NK-92 (cell line): ENCODE measurements around the gene DCTN4.
"Not testable (repeated sequence)": the region's sequence is repeated elsewhere in the genome, so short reads cannot be mapped to it uniquely, and the experiment has no call there.

Experiments
- DNase-seq: peaks from one replicate; lab custom pipeline; 2025; ENCODE audit not compliant: unreplicated experiment; lab: John Stamatoyannopoulos, UW

Gene DCTN4

DNA sequence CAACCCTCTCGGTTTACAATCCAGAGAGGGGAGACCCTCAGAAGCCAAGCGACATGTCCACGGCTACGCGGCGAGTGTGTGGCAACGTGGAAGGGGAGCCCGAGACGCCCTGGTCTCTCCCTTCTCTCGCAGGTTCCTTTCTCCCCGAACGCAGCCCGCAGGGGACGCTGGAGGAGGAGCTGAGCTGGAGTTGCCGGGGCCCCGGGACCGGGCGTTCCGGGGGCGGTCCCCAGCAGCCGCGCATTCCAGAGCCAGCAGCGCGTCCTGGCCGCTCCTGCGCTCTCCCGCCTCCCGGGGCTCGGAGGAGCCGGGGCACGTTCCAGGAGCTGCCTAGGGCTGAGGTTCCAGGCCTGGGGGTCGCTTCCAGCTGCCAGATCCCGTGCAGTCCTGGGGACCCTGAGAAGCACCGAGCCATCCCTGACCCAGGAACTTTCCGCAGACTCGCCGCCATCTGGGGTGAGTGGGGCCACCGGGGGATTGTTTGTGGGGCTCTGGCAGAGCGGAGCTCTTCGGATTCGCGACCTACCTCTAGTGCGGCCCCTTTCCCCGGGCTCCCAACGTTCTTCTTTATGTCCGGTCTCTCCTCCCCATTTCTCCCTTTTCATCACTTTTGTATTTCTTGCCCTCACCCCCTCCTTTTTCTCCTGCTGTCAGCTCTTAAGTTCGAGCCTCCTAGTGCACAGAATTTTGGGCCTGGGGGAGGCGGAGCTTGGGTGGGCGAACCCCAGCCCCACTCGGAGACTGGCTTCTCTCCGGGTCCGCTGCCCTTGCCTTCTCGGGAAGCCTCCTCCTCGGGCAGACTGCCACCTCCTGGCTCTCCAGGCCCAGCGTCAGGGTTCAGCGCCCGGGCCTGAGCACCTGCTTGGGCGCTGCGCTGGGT is 19.9 kb upstream of the DCTN4 start, which contains the start of gene SMIM3:
Gene SMIM3 (plus strand): TSS at position 241 of the 880 bp plus-strand sequence. CDS start 16,684 bp downstream, outside the sequence.
- DNase-seq, result no peak

DNA sequence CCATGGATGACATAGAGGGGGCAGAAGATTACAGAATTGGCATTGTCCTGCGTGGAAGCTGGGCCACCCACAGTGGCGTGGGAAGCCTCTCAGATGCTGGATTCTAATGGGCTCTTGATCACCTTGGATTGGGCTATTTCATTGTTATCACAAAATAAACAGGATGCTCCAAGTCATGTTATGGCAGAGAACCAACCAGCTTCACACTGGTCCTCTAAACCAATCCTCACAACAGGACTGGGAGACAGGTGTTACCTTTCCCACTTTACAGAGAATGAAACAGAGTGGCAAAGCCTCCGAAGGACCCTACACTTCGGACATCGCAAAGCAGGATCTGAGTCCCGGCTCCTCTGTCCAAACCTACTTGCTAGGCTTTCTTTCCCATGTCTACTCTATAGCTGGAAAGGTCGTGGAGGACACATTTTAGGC is 19.3 kb upstream of the DCTN4 start:
- DNase-seq, result no peak

DNA sequence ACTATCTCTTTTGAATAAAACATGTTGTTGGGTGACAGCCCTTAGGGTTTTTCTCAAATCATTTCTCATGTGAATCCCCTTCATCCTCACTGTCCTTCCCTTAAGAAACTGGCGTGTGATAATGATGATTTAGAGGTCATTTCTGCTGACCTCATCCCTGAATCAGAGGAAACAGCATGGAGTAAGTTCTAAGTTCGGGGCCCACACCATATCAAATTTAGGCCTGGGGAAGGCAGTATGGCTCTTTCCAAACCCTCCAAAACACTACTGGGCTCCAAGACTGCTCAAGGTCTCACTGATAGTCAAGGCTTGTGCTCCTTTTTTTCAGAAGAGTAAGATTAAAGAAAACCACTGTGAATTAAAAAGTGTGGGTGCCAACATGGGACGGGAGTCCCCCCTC is 18.9 kb upstream of the DCTN4 start:
- DNase-seq, result no peak

DNA sequence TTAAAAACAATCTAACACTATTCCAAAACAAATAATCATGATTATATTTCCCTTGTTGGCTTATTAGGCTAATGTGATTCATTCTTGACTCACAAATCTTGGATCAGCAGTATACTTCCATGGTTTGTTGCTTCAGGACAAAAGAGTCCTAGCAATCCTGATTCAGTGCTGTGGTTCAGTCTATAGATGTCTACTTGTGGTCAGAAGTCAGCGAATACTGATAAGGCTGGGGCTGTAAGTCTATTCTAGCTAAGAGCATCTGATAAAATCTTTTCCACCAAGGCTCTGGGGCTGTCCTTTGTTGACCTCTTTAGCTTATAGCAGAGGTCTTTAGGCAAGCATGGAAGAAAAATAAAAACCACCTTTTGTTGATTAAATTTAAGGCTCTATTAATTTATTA is 15.3 kb upstream of the DCTN4 start:
- DNase-seq, result no peak

DNA sequence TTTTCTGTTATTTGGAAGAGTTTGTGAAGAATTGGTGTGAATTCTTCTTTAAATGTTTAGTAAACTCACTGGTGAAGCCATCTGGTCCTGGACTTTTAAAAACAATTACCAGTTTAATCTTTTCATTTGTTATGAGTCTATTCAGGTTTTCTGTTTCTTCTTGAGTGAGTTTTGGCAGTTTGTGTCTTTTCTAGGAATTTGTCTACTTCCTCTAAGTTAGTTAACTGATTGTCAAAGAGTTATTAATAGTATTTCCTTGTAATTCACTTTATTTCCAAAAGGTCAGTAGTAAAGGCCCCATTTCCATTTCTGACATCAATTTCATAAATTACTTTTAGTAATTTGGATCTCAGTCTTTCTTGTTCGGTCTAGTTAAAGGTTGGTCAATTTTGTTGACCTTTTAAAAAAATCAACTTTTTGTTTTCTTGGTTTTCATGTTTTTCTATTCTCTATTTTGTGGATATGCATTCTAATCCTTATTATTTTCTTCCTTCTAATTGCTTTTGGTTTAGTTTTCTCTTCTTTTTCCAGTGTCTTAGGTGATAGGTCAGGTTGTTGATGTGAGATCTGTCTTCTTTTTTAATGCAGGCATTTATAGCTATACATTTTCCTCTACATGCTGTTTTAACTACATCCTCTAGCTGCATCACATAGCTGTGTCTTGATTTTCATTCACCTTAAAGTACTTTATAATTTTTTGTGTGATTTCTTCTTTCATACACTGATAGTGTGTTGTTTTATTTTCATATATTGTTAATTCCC is 12.4 kb upstream of the DCTN4 start:
- no peak for DNase-seq

DNA sequence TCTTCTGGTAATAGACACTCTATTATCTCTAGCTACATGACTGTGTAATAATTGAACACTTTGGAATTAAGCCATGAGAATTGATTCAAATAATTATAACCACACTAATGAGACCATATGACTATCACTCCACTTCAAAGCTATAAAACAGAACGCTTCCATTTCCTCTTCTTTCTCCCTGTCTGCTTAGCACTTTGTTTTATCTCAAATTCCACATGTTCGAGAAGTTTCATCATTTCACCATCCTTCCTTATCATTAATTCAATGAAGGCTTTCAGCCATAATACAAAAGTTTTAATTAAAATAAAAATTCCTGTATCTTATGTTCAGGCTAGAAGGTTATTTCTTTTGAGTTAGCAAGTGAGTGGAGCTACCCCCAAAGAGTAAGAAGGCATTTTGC is 7.4 kb upstream of the DCTN4 start:
- no peak for DNase-seq

DNA sequence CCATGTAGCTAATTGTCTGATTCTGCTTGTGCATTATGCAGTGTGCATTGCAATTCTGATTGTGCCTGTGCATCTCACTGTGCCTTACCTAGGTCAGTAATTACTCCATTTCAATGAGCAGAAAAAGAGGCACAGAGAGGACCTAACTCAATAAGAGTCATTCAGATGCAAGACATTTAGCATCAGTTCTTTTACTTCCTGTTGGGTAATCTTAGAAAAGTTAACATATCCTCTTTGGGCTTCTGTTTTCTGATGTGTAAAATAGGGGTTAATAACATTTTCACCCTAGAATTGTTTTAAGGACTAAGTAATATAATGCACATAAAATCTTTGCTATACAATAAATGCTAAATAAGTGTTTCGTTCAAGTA is 7.0 kb upstream of the DCTN4 start:
- DNase-seq, result no peak

DNA sequence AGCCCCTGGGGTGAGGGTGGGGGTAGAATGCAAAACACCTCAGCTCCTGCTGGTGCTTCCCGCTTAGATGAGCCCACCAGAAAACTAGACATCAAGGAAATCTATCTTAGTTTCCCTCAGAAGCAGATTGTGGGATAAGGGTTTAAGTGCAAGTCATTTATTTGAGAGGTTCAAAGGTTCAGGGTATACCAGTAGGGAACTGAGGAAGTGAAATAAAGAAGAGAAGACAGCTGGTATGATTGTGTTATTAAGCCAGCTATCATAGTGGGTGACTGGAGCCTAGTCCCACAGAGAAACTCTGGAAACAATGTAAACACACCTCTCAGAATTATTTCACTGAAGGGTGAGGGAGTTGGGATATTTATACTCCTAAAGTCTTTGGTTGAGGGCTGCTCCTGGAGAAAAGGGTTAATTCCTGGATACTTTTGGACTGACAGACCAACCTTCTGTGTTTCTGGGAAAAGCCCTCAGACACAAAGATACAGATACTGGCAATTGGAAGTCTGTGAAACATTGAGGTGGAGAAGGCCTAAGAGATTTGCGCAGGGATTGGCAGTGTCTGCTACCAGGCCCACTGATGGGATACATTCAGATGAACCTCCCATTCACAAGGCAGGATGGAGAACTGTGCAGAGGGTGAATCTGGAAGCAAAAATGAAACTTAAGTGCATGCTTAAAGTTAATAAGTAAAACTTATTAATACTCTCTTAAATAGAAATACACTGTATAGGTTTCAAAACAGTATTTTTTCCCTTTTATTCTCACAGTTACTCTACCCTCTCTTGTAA is 6.4 kb upstream of the DCTN4 start:
- DNase-seq, result no peak

DNA sequence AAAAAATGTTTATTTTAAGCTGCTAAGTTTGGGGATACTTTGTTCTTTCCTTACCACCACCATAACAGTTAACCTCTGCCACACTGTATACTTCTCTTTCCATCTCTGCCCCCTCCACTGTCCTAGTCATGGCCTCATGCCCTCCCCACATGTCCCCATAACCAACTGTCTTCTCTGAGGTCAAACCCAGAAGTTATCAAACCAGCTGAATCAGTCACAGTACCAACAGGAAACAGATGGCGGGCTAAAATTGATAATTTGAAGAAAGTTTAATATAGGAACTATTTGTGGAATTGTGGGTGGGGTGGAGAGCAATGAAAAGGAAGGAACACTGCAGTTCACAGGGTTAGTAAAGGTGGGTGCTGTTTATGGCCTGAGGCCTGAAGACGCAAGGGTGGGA is 5.7 kb upstream of the DCTN4 start:
- DNase-seq, result no peak

DNA sequence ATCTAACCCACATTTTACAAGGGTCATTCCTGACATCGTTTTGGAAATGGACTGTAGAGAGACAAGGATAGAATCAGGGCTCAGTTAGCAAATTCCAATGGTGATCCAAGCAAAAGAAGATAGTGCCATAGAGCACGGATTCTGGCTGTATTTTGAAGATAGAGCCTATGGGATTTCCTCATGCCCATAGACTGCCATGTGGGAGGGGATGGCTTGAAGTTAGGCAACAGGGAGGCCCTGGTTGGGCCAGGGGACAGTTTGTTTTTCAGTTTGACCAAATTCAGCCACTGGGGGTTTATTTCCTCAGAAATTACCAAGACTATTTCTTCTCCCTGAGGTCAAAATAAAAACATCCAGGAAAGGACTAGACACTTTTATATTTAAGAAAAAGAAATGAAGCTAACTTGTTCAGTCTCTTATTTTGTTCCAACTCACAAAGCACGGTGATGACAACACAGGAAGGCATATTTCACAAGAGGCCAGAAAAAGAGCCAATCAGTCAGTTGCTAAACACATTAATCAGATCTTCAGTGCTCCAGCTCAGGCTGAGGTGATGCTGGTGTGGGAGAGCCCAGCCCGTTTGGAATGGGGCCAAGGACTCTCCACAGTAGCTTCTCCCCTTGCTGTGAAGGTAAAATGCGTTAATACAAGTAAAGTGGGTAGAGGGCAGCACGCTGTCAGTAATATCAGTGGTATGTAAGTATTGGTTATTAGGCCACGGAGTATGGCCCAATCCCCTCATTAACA is 4.4 kb upstream of the DCTN4 start:
- no peak for DNase-seq

DNA sequence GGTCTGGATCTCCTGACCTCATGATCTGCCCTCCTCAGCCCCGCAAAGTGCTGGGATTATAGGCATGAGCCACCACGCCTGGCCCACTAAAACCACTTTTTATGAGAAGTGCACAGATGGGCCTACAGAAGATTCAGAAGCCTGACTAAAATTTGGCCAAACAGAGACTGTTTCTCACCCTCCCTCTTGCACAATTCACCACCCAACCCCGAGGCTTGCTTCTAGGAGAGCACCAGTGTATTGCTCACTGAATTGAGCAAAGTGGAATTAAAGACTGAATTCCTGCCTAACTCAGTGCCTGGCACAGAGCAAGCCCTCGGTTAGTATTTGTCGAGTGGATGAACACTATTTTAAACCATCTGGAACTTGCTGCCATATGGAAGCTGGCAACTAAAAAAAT is 3.4 kb upstream of the DCTN4 start:
- no peak for DNase-seq

DNA sequence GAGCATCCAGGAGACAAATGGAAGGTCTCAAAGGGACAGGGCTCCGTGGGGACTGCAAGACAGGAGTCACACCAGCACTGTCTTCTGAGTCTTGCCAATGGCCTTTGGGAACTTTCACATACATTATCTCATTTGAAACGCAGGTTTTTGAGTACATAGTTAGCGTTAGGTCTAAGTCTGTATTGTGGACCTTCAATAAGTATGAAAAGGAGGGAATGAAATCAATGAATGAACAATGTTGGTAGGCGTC is 442 bp upstream of the DCTN4 start:
- DNase-seq, result no peak

DNA sequence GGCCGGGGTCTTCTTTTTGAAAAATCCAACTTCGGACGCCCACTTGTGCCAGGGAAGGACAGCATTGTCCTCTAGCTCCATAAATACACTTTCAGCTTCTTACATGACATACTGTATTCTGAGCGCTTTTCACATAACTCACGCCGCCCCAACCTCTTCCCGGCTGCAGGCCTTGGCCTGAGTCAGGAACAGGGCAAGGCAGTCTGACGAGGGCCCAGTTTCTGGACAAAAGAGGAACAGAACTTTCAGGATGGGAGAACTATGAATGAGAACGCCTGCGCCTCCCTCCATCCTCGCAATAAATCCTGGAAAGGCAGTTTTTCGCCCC is 650 bp downstream of the DCTN4 start:
- DNase-seq, result no peak

DNA sequence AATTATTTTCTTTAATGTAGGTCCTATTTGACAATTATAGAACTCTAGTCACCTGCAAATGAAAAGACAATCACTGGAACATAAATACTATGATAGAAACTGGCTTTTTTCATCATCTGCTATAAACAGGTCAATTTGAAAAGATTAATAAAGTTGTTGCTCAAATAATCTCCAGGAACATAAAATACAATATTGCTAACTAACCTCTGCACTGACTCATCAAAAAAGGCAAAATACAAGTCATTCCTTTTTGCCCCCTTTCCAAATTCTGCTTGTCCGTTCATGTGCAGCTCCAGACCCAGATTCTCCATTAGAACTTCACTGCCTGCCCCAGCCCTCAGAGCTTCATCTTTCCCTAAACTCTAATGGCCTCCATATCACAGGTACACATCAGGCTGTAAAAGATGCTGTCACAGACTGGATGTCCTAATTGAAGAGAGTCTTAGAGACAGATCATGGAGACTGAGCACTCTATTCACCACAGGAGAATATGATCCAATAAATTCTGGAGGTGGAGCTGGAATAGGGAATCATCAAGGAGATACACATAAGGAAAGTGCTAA is 1.6 kb downstream of the DCTN4 start:
- DNase-seq, result no peak

DNA sequence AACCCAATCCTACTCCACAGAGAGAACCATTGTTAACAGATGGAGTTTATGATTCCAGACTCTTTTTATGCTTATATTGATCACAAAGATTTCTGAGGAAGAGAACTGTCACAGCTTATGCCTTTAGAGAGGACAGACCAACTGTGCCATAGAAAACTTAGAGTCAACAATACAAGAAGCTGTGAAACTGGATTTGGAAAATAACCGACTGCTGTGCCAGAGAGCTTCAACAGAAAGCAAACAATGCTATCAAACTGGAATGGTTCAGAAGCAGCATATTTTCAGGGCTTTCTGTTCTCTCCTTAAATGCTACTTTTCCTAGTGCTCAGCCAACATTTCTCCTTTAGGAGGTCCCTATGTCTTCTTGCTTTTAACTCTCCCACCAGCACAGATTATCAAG is 5.0 kb downstream of the DCTN4 start:
- DNase-seq, result no peak

DNA sequence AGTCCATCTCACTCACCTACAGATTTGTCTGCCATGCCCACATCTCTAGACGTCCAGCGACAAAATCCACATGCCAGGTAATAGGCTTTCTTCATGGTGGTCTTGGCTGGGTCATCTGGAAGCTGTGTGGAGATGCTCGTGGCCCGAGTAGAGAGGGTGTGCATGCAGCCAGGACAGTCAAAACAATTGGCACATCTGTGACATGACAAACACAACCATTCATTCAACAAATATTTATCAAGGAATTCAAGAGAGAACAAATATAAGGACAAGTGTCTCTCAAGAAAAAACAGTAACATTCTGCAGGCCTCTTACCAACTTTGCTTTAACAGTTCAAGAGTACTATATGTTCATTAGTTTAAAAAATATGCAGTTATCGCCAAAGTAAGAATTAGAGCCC is 5.4 kb downstream of the DCTN4 start:
- no peak for DNase-seq

DNA sequence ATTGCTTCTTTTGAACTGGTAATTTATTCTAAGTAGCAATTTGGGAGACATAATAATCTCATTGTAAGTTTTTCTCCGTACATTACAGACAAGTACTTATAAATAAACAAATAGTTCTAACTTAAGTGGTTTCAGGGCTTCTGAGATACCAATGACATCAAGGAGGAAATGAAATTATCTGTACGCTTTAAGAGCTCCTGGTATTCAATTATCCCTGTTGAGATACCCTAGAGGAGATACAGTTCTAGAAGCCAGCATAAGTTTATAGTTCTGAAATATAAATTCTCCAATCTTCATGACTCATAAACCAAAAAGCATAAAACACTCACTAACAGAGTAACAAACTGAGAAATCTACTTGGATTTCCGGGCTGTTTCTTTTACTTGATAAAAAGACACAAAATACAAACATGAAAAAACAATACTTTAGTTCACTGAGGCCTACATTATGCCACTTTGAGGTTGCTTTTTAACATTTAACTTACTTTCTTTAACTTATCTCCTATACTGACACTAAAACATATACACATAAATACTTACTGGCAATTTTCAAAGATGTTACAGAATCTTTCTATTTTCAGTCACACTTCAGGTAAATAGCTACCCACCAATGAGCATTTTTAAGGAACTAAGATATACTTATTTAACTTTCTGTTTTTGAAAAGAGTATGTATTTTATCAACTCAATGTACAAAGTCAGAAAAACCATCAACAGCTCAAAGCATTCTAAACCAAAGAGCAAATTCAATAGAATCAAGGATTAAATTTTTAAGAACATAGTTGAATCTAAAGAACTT is 7.5 kb downstream of the DCTN4 start:
- DNase-seq, result no peak

DNA sequence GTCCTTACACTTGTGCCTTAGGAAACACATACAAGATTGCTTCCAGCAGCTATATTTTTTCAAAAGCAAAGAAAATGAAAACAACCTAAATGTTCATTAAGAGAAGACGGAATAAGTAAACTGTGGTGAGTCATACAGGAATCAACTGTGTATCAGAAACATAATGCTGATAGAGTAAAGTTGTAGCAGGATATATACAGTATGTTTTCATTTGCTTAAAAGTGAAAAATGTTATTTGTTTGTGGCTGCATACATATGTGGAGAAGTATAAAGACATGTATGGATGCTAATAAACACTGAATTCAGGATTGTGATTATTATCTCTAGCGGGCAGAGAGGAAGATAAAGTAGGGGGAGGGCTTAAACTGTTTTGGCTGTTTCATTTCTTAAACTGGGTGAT is 8.3 kb downstream of the DCTN4 start:
- DNase-seq, result no peak

DNA sequence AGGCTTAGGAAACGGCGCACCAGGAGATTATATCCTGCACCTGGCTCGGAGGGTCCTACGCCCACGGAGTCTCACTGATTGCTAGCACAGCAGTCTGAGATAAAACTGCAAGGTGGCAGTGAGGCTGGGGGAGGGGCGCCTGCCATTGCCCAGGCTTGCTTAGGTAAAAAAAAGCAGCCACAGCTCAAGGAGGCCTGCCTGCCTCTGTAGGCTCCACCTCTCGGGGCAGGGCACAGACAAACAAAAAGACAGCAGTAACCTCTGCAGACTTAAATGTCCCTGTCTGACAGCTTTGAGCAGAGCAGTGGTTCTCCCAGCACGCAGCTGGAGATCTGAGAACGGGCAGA is 15.7 kb downstream of the DCTN4 start:
- not testable (repeated sequence) for DNase-seq

DNA sequence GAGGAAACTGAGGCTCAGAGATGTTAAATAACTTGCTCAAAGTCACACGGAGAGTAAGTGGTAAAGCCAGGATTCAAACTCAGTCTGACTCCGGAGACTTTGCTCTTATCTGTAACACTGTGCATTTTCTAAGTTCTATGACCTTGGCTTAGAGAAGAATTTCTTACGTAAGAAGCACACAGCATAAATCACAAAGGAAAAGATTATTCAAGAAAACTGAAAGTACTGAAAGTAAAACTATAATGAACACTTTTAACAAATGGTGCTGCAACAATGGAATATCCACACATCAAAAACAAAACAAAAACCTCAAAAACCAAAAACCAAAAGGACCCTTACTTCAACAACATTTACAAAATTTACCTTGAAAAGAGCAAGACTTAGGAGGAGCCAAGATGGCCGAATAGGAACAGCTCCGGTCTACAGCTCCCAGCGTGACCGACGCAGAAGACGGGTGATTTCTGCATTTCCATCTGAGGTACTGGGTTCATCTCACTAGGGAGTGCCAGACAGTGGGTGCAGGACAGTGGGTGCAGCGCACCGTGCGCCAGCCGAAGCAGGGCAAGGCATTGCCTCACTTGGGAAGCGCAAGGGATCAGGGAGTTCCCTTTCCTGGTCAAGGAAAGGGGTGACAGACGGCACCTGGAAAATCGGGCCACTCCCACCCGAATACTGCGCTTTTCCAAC is 16.2 kb downstream of the DCTN4 start:
- not testable (repeated sequence) for DNase-seq
